Neuronal stem cell (in vitro differentiated cells): ENCODE data around the gene ACSF2.

Source experiments
- DNase-seq: peaks from one replicate; pipeline ENCODE4 v3.0.0-alpha.2; 2013; ENCODE audit warnings: low spot score
- H2AFZ ChIP-seq: one replicate; pipeline ENCODE4 v1.6.1; 2013; ENCODE audit warnings: mild to moderate bottlenecking, low read length, inconsistent platforms
- H2AK5ac ChIP-seq: 2 replicates; pipeline ENCODE4 v1.6.1; 2013; ENCODE audit warnings: low read depth, mild to moderate bottlenecking, inconsistent platforms, low read length, moderate library complexity, mixed read lengths
- H2BK120ac ChIP-seq: 2 replicates; pipeline ENCODE4 v1.6.1; 2013; ENCODE audit warnings: low read depth, mild to moderate bottlenecking, inconsistent platforms, low read length, moderate library complexity, mixed read lengths
- H2BK12ac ChIP-seq: one replicate; pipeline ENCODE4 v1.6.1; 2013; ENCODE audit warnings: low read length, inconsistent platforms
- H2BK15ac ChIP-seq: 2 replicates; pipeline ENCODE4 v1.6.1; 2013; ENCODE audit warnings: mild to moderate bottlenecking, low read length, inconsistent platforms, mixed read lengths
- H2BK5ac ChIP-seq: one replicate; pipeline ENCODE4 v1.6.1; 2013; ENCODE audit warnings: inconsistent platforms, mild to moderate bottlenecking, low read length, moderate library complexity
- H3K14ac ChIP-seq: one replicate; pipeline ENCODE4 v1.6.1; 2013; ENCODE audit warnings: low read length, inconsistent platforms
- H3K18ac ChIP-seq: 2 replicates; pipeline ENCODE4 v1.6.1; 2013; ENCODE audit warnings: low read length, inconsistent platforms
- H3K23ac ChIP-seq: 2 replicates; pipeline ENCODE4 v1.6.1; 2013; ENCODE audit warnings: low read depth, mild to moderate bottlenecking, mixed read lengths, low read length, inconsistent platforms; ENCODE audit not compliant: poor library complexity
- H3K27ac ChIP-seq: replicated peaks from 3 replicates; pipeline ENCODE4 v1.5.1; 2013; ENCODE audit warnings: low read length, inconsistent platforms
- H3K27me3 ChIP-seq, 3 experiments: 2 replicates each; pipeline ENCODE4 v1.6.1; 2013; ENCODE audit warnings: low read length in 3 of 3, mild to moderate bottlenecking in 2 of 3, inconsistent platforms in 1 of 3, low read depth in 1 of 3, mixed read lengths in 1 of 3, moderate library complexity in 1 of 3; ENCODE audit not compliant: control insufficient read depth in 3 of 3, insufficient read depth in 3 of 3
- H3K36me3 ChIP-seq, 2 donors: replicated peaks in 1 of 2; 2 replicates each; pipeline ENCODE4 v1.6.1; 2013; ENCODE audit warnings: low read length in 2 of 2; ENCODE audit not compliant: control insufficient read depth in 2 of 2, insufficient read depth in 2 of 2
- H3K4ac ChIP-seq: 2 replicates; pipeline ENCODE4 v1.6.1; 2013; ENCODE audit warnings: inconsistent platforms, mild to moderate bottlenecking, low read length, moderate library complexity
- H3K4me1 ChIP-seq, 2 donors: 1 replicate in 1 of 2; 2 replicates in 1 of 2; pipeline ENCODE4 v1.6.1; 2013; ENCODE audit warnings: low read length in 2 of 2, low read depth in 1 of 2; ENCODE audit not compliant: control insufficient read depth in 2 of 2, insufficient read depth in 1 of 2
- H3K4me2 ChIP-seq: one replicate; pipeline ENCODE4 v1.6.1; 2013; ENCODE audit warnings: mild to moderate bottlenecking, low read length, inconsistent platforms; ENCODE audit not compliant: insufficient read depth, poor library complexity, severe bottlenecking
- H3K4me3 ChIP-seq, 2 donors: 2 replicates each; pipeline ENCODE4 v1.5.1; 2013; ENCODE audit warnings: low read length in 2 of 2, mild to moderate bottlenecking in 2 of 2, inconsistent platforms in 1 of 2, moderate library complexity in 1 of 2
- H3K79me1 ChIP-seq: one replicate; pipeline ENCODE4 v1.6.1; 2013; ENCODE audit warnings: low read depth, mild to moderate bottlenecking, inconsistent platforms, low read length, moderate library complexity
- H3K9ac ChIP-seq: one replicate; pipeline ENCODE4 v1.6.1; 2013; ENCODE audit warnings: mild to moderate bottlenecking, low read depth, low read length, inconsistent platforms; ENCODE audit not compliant: poor library complexity
- H3K9me3 ChIP-seq, 2 donors: replicated peaks in 1 of 2; 2 replicates each; pipeline versions ENCODE3 to v1.6.1; 2013; ENCODE audit warnings: low read length in 2 of 2, mild to moderate bottlenecking in 2 of 2, inconsistent platforms in 1 of 2, low read depth in 1 of 2, mixed read lengths in 1 of 2, moderate library complexity in 1 of 2; ENCODE audit not compliant: control insufficient read depth in 2 of 2, insufficient read depth in 1 of 2
- H4K8ac ChIP-seq: one replicate; pipeline ENCODE4 v1.6.1; 2013; ENCODE audit warnings: low read depth, mild to moderate bottlenecking, inconsistent platforms, low read length, moderate library complexity
- H4K91ac ChIP-seq: one replicate; pipeline ENCODE4 v1.6.1; 2013; ENCODE audit warnings: low read length, low read depth, mild to moderate bottlenecking, inconsistent platforms; ENCODE audit not compliant: poor library complexity
- WGBS, 2 donors: extraction: QIAGEN DNeasy Blood & Tissue Kit; methylation state at CpG; one replicate each; pipeline ENCODE4 v1.1.7; 2013; ENCODE audit warnings: missing lambda C conversion rate in 2 of 2, mixed read lengths in 1 of 2; ENCODE audit not compliant: insufficient read length in 2 of 2, insufficient replicate concordance in 1 of 2; ENCODE audit errors: extremely low coverage in 2 of 2; 5-methylcytosine and 5-hydroxymethylcytosine counted together

The ACSF2 gene

GRCh38 chr17:50458270-50458669 lies 32.3 kb downstream of the ACSF2 start:
- no CpG with 5 or more reads among the region's 3 CpGs for WGBS, 2 donors
- H3K27me3 ChIP-seq, result peaks cover 0 to 13% (median 0%) of the 10 kb centered on the region in 3 experiments
- H2BK12ac ChIP-seq, result no peak overlapping the region
- H3K4me3 ChIP-seq, result no peak overlapping the region
- no peak overlapping the region for H3K9ac ChIP-seq
- H3K23ac ChIP-seq, result no peak overlapping the region
- no peak overlapping the region for H3K14ac ChIP-seq
- H3K27ac ChIP-seq, result no peak overlapping the region
- no peak overlapping the region for H2AFZ ChIP-seq
- H2AK5ac ChIP-seq, result no peak overlapping the region
- no peak for DNase-seq
- no peak overlapping the region for H4K8ac ChIP-seq
- no peaks in the 10 kb centered on the region for H3K79me1 ChIP-seq
- no peak overlapping the region for H3K4me2 ChIP-seq
- no peak overlapping the region for H2BK120ac ChIP-seq
- no peaks in the 10 kb centered on the region for H3K36me3 ChIP-seq
- no peak overlapping the region for H4K91ac ChIP-seq
- H3K18ac ChIP-seq, result no peak overlapping the region
- H3K9me3 ChIP-seq, result no peaks in the 10 kb centered on the region
- H3K4me1 ChIP-seq, result no peaks in the 10 kb centered on the region
- H2BK15ac ChIP-seq, result no peak overlapping the region
- no peak overlapping the region for H3K4ac ChIP-seq
- no peak overlapping the region for H2BK5ac ChIP-seq

DNA sequence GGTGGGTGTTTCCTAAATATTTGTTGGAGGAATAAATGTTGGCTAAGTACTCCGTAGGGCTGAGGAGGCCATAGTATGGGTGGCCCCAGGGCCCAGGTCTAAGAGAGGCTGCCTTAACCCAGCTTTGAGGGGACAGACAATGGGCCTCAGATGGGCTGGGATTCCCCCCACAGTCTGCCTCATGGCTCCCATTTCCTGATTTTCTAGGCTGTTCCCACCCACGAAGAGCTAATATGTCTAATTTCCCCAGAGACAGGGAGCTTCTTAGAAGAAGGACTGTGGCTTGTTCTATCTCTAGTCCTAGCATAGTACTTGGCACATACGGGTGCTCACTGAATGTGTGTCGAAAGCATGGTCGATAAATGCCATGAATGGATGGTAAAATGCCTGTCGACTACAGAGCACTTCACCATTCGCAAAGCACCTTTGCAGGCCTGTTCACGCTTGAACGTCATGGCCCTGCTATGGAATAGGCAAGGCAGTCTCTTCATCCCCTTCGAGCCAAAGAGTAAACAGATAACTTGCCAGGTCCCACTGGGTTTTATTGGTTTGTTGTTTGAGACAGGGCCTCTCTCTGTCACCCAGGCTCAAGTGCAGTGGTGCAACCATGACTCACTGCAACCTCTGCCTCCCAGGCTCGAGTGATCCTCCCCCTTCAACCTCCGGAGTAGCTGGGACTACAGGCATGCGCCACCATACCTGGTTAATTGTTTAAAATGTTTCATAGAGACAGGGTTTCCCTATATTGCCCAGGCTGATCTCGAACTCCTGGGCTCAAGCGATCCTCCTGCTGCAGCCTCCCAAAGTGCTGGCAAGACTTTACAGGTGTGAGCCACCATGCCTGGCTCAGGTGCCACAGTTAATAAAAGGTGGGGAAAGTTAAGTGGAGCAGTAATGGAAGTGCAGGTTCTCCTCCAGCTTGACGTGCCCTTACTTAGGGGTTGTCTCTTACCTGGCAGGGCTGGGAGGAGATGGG lies 33.0 kb downstream of the ACSF2 start:
- Histone ChIP-seq H3K4me3 (no peak overlapping the region), H2AK5ac (no peak overlapping the region), H2BK12ac (no peak overlapping the region), H4K91ac (no peak overlapping the region), H2BK5ac (no peak overlapping the region), H2BK120ac (no peak overlapping the region), H3K23ac (no peak overlapping the region), H3K4me1 (no peaks in the 10 kb centered on the region), H2BK15ac (no peak overlapping the region), H4K8ac (no peak overlapping the region), H3K4me2 (no peak overlapping the region), H3K4ac (no peak overlapping the region), H3K9ac (no peak overlapping the region), H3K14ac (no peak overlapping the region), H3K9me3 (no peaks in the 10 kb centered on the region), H3K27ac (no peak overlapping the region), H3K18ac (no peak overlapping the region), H3K79me1 (no peaks in the 10 kb centered on the region), H2AFZ (no peak overlapping the region), H3K36me3 (no peaks in the 10 kb centered on the region), H3K27me3 (peaks cover 0 to 18% (median 0%) of the 10 kb centered on the region in 3 experiments)
- no CpG with 5 or more reads among the region's 16 CpGs for WGBS, 2 donors
- DNase-seq, result no peak

GRCh38 chr17:50459756-50460155 lies 33.7 kb downstream of the ACSF2 start:
- Histone ChIP-seq H3K27me3 (peaks cover 0 to 18% (median 0%) of the 10 kb centered on the region in 3 experiments), H4K91ac (no peak overlapping the region), H3K4ac (no peak overlapping the region), H3K4me3 (no peak overlapping the region), H3K4me1 (no peaks in the 10 kb centered on the region), H2BK15ac (no peak overlapping the region), H3K79me1 (no peaks in the 10 kb centered on the region), H3K14ac (no peak overlapping the region), H3K9ac (no peak overlapping the region), H2BK5ac (no peak overlapping the region), H3K27ac (no peak overlapping the region), H2BK12ac (no peak overlapping the region), H3K36me3 (no peaks in the 10 kb centered on the region), H3K23ac (no peak overlapping the region), H3K18ac (no peak overlapping the region), H3K4me2 (no peak overlapping the region), H2BK120ac (no peak overlapping the region), H2AK5ac (no peak overlapping the region), H2AFZ (no peak overlapping the region), H3K9me3 (no peaks in the 10 kb centered on the region), H4K8ac (no peak overlapping the region)
- DNase-seq, result no peak
- WGBS, 2 donors, result no CpG with 5 or more reads among the region's 4 CpGs

GRCh38 chr17:50460831-50461526 lies 35.0 kb downstream of the ACSF2 start:
- WGBS, 2 donors, result no CpG with 5 or more reads among the region's 9 CpGs

More at GRCh38 chr17:50460831-50461526, 35.0 kb downstream of the ACSF2 start:
- H2AK5ac ChIP-seq, result no peak overlapping the region
- no peak overlapping the region for H2BK15ac ChIP-seq
- no peak overlapping the region for H2BK5ac ChIP-seq
- no peak overlapping the region for H3K4me3 ChIP-seq
- no peaks in the 10 kb centered on the region for H3K36me3 ChIP-seq
- peak overlapping the region; percentile 13 for H3K18ac ChIP-seq
- no peak overlapping the region for H3K27ac ChIP-seq
- peaks cover 0 to 18% (median 0%) of the 10 kb centered on the region in 3 experiments for H3K27me3 ChIP-seq
- no peak overlapping the region for H3K4ac ChIP-seq
- H2BK120ac ChIP-seq, result no peak overlapping the region
- H4K91ac ChIP-seq, result no peak overlapping the region
- H4K8ac ChIP-seq, result no peak overlapping the region
- H2BK12ac ChIP-seq, result no peak overlapping the region
- H2AFZ ChIP-seq, result no peak overlapping the region
- no peaks in the 10 kb centered on the region for H3K79me1 ChIP-seq
- H3K9me3 ChIP-seq, result peaks cover 0 to 2% of the 10 kb centered on the region in 2 donors
- no peak overlapping the region for H3K9ac ChIP-seq
- H3K23ac ChIP-seq, result peak overlapping the region; percentile 70
- peak overlapping the region; percentile 63 for H3K14ac ChIP-seq
- no peak overlapping the region for H3K4me2 ChIP-seq
- no peaks in the 10 kb centered on the region for H3K4me1 ChIP-seq
- no peak for DNase-seq
